Measurements from ENCODE around the gene AEN.

DNA sequence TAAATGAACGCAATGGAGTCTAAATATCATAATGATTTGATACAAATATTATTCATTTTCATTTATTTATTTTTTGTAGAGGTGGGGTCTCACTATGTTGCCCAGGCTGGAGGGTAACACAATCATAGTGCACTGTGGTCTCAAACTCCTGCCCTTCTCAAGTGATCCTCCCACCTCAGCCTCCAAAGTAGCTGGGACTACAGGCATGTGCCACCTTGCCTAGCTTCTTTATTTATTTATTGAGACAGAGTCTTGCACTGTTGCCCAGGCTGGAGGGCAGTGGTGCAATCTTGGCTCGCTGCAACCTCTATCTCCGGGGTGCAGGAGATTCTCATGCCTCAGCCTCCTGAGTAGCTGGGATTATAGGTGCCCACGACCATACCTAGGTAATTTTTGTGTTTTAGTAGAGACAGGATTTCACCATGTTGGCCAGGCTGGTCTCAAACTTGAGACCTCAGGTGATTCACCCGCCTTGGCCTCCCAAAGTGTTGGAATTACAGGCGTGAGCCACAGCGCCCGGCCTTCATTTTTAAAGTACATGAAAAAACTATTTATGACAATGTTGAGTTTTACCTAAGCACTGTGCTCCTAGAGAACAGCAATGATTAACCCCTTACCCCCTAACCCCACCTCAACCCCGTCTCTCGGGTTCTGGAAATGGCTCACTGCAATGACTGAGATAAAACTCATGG is 4.0 kb upstream of the AEN start:
- TF ChIP-seq POLR2AphosphoS5 (IDR thresholded peaks at IDR 0.05; ENCODE audit: low read depth, low read length) (no peak), TAF1 (IDR thresholded peaks at IDR 0.05; ENCODE audit: low read depth, low read length) (no peak)

Data from GM12891 (cell line).